NCI-H1105 (cell line): ENCODE measurements around the gene EIF5.

ENCODE experiments used
- DNase-seq: peaks from one replicate; lab custom pipeline; 2025; lab: John Stamatoyannopoulos, UW

Gene EIF5

DNA sequence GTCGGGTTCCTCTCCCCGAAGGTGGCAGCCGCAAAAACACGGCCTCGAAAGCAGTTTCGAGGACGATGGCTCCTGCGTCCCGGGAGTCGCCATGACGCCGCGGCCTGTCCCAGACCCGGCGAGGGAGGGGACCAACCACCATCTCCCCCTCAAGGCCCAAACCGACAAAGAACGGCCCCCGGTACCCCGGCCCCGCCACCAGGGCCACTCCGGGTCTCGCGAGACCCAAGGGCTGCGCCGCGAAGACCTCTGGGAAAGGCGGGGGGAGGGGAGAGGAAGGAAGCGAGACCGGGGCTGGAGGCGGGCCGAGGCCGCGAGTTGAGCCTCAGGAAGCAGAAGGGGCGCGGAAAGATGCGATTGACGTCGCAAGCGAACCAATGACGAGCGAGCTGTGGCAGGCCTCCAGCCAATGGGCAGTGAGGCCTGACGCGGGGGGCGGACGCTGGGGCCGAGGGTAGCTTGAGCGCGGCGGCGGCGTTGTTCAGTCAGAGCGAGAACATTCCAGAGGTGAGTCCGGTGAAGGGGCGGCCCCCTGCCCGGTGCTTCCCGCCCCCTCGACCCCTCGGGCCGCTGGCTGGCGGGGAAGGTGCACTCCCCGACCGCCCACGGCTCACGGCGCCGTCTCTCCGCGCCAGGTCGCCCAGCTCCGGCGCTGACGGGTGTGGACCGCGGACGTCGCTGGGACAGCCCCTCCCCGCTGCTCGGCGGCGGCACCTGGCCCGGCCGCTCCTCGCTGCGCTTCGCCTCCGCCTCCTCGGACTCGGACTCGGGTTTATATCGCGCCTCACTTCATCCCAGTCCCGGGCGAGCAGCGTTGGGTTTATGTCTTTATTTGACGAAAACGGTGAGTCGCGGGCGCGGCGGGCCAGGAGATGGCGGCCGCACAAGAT, at the start of gene EIF5:
Gene EIF5, plus strand, starts transcription at position 484 of the 890 bp plus-strand sequence. CDS start 1,624 bp downstream, outside the sequence.
- peak; percentile 98 for DNase-seq

GRCh38 chr14:103284574-103285467, 49.2 kb upstream of the EIF5 start:
- no peak for DNase-seq

- DNase-seq = no peak
These were observed 47.6 kb upstream of the EIF5 start for GRCh38 chr14:103286460-103286859.

- DNase-seq = no peak
These were observed 46.8 kb upstream of the EIF5 start for GRCh38 chr14:103286968-103287850.

- DNase-seq = no peak
These were observed 45.8 kb upstream of the EIF5 start for GRCh38 chr14:103288076-103288766.

DNA sequence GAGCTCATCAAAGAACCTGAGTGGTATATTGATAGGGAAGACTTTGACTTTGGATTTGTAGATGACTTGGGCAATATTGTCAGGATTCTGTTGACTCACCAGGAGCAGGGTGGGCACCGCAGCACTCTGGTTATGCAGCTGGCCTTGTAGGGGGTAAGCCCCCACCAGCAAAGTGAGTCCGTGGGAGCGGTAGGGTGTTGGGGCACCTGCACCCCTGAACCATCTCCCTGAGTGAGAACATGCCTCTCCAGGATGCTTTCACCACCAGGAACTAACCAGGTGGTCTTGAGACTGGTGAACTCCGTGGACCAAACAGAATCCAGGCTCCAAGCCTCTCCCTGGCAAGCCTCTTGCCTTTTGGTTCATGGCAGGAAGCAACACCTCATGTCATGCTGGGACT, 44.0 kb upstream of the EIF5 start:
- DNase-seq = no peak

DNA sequence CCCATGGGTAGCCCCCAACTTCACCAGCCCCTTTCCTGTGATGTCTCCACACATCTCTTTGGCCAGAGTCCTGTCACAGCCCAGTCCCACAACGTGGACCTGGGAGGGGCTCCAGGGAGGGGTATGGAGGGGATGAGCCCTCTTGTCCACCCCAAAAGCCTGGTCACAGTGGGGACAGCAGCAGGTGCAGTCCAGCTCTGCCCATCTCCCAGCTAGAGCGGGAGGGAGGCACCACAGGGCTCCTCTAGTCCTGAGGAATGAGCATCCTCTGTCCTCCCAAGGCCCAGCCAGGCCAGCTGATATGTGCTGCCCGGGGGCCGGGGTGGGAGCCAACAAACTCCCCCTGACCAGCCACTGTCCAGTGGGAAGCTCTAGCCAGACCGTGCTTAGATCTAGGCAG, 43.5 kb upstream of the EIF5 start:
- no peak for DNase-seq

GRCh38 chr14:103290961-103291360, 43.1 kb upstream of the EIF5 start:
- no peak for DNase-seq

GRCh38 chr14:103292426-103293374, 41.3 kb upstream of the EIF5 start:
- peak; percentile 40 for DNase-seq

DNA sequence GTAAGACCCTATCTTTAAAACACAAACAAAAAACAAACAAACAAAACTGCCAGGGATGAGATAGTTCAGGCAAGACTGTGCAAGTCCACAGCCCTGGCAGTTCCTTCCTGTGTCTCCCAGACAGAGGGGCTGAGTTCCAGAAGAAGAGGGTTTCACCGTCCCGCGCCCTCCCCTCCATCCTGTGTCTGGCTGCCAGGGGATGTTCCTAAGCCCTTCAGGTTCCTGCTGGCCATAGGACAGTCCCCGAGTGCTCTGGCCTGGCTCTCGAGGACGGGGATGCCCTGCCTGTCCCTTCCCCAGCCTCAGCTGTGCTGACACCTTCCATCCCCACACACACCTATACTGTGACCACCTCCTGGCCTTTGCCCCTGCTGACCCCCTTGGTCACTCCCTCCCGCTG, 40.6 kb upstream of the EIF5 start:
- no peak for DNase-seq

- no peak for DNase-seq
These were observed 39.9 kb upstream of the EIF5 start for GRCh38 chr14:103294091-103294490.

- no peak for DNase-seq
These were observed 38.0 kb upstream of the EIF5 start for GRCh38 chr14:103296007-103296406.

DNA sequence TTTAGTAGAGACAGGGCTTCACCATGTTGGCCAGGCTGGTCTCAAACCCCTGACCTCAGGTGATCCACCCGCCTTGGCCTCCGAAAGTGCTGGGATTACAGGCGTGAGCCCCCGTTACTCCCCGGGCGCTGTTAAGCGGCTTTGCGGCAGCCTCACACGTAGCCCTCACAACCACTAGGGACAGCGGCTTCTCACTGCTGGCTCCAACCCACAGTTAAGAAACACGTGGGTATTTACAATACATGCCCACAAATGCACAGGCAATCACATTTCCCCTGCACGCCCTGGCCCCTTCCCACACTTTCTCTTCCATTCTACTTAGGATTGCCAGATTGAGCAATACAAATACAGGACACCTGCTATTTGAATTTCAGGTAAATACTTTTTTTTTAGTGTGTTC, 37.0 kb upstream of the EIF5 start:
- DNase-seq = no peak

- no peak for DNase-seq
These were observed 35.4 kb upstream of the EIF5 start for GRCh38 chr14:103298620-103299019.

DNA sequence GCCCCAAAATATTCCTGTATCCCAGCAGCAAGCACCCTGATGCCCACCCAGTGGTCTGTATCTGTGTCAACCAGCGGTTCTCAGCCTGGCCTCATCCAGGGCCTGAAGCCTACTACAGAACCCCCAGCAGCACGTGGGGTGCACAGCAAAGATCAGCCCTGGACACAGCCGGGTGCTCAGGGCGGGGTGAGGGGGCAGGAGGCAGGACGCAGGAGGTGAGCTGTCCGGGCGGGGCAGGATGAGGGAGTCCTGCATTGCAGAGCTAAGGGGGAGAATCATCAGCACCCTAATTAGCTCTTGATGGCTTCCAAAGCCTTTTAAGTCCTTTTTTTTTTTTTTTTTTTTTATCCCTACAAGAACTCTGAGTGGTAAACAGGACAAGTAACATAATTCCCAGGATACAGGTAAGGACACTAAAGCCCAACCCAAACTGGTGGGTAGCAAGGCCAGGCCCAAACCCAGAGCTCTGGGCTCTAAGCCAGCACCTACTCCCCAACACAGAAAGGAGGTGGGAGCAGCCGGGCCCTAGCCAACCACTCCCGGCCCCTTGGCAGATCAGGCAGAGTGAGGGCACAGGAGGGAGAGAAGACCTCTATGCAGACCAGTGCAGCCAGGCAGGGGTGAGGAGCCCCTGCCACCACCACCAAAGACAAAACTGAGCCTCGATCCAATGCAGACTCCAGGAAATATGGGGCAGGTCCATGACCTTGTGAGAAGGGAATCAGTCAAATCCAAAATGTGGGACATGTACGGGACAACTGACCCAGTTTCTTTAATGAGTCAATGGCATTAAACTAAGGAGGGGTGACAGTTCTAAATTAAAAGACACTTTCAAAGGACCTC, 32.3 kb upstream of the EIF5 start:
- no peak for DNase-seq

DNA sequence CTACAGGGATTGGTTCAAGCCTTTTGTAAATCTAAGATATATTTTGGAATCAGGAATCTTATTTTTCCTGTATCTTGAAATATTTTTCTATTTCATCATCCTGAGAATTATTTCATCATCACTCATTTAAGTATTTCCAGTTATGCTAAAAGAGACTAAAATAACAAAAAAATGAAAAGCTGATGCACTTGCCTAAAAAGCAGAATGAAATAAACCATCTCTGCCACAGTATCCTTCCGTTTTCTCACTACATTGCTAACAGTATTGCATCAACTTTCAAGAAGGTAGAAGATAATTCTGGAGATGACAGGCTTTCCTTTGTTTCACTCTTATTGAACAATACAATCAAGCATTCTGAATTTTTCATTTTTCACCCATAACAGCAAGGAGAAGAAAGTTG, 31.1 kb upstream of the EIF5 start:
- DNase-seq = no peak

GRCh38 chr14:103304706-103305105, 29.3 kb upstream of the EIF5 start:
- DNase-seq = no peak

DNA sequence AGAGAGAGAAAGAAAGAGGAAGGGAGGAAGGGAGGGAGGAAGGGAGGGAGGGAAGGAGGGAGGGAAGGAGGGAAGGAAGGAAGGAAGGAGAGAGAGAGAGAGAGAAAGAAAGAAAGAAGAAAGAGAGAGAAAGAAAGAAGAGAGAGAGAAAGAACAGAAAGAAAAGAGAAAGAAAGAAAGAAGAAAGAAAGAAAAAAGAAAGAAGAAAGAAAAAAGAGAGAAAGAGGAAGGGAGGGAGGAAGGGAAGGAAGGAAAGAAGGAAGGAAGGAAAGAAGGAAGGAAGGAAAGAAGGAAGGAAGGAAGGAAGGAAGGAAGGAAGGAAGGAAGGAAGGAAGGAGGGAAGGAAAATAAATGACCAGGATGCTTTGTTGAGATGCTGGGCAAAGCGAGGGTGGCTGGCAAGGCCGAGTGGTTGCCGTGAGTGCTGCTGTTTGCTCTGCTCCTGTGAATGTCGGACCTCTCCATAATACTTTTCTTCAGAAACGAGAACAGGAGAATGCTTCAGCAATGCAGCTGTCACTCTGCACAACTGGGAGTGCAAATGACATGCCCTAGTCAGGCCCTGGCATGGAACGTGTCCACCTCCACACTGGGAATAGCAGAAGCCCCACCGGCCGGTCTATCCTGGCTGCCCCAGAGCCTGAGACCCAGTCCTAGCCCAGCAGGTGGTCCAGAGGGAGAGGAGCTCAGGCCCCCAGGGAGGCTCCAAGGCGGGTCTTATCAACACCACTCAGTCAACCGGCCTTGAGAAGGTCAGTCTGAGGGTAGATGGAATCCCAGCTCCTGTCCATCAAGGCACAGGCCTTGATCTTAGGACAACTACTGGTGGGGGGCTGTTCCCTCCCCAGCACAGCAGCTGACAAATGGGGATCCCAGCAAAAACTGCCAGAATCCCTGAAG, 25.1 kb upstream of the EIF5 start:
- DNase-seq = no peak
